ENCODE results near the gene COBL.

- TF ChIP-seq CTCF (IDR thresholded peaks at IDR 0.05) = no peak
- TF ChIP-seq POLR2A (IDR thresholded peaks at IDR 0.05) = no peak
Measured at GRCh38 chr7:51113962-51114361, 202.6 kb downstream of the COBL start.
